Activated B cell treated with CpG ODN at 0.5 μM for 24 hours (primary cell): ENCODE measurements around the gene CHN1. TPM values are rescaled to one million over a fixed set of nuclear protein-coding genes. Genes with fewer than 3 reads are reported as not detected.

Experiments
- ATAC-seq: fragments of 200-7000 bp; cut with Tn5 transposase; one replicate; pipeline ENCODE4 v1.10.0; 2021; ENCODE audit warnings: low read depth, mild to moderate bottlenecking, moderate library complexity
- CTCF ChIA-PET: fragments of 350-600 bp; sonication (Branson Sonifier 250); formaldehyde crosslinking; loops from one replicate; lab custom pipeline; 2021; ENCODE audit warnings: antibody characterized with exemption; lab: Charles Lee
- POLR2A ChIA-PET: fragments of 350-600 bp; sonication (Branson Sonifier 250); formaldehyde crosslinking; loops from one replicate; lab custom pipeline; 2021; ENCODE audit warnings: antibody characterized with exemption; lab: Charles Lee
- DNase-seq: peaks from one replicate; pipeline ENCODE4 v3.0.0; 2022
- H3K27ac Mint-ChIP-seq: one replicate; pipeline ENCODE4 v1.8.0; 2020; ENCODE audit warnings: mixed read lengths
- H3K27me3 Mint-ChIP-seq: one replicate; pipeline ENCODE4 v1.8.0; 2021; ENCODE audit warnings: mixed read lengths
- H3K36me3 Mint-ChIP-seq: one replicate; pipeline ENCODE4 v1.8.0; 2021; ENCODE audit warnings: low read depth, mixed read lengths
- H3K4me1 Mint-ChIP-seq: one replicate; pipeline ENCODE4 v1.8.0; 2021; ENCODE audit warnings: mixed read lengths
- H3K4me3 Mint-ChIP-seq: one replicate; pipeline ENCODE4 v1.8.0; 2020; ENCODE audit warnings: mild to moderate bottlenecking, mixed read lengths
- H3K9me3 Mint-ChIP-seq: one replicate; pipeline ENCODE4 v1.8.0; 2020; ENCODE audit warnings: mixed read lengths
- CTCF ChIP-seq: fragments of 200-600 bp; IDR thresholded peaks from one replicate; pipeline ENCODE4 v1.8.0; 2022; ENCODE audit warnings: antibody characterized with exemption, mild to moderate bottlenecking
- intact Hi-C: fragments of 100-400 bp; cut with micrococcal nuclease; formaldehyde crosslinking; loops from one replicate; pipeline ENCODE4 v1.15.1; 2024
- total RNA-seq: library from RNA; stranded (reverse); gene quantifications from 2 replicates; pipeline ENCODE4 v1.2.3, GENCODE V29; 2022

CHN1 gene
- total RNA-seq, 1 donor from 2014 or later, result 0.80 TPM

GRCh38 chr2:175007510-175007909, 2.3 kb upstream of the CHN1 start:
- peaks cover 7% of the 10 kb centered on the region for H3K4me1 Mint-ChIP-seq
- peaks cover 33% of the 10 kb centered on the region for H3K27me3 Mint-ChIP-seq
- H3K4me3 Mint-ChIP-seq, result no peak overlapping the region
- no peak for ATAC-seq
- H3K27ac Mint-ChIP-seq, result no peak overlapping the region
- POLR2A ChIA-PET, result no interaction called here
- intact Hi-C loops, result no loop called here
- H3K9me3 Mint-ChIP-seq, result no peaks in the 10 kb centered on the region
- H3K36me3 Mint-ChIP-seq, result no peaks in the 10 kb centered on the region
- no peak for DNase-seq
- CTCF ChIA-PET, result no interaction called here
- no peak for TF ChIP-seq CTCF

- ChIA-PET CTCF (no interaction called here), POLR2A (no interaction called here)
- Mint-ChIP-seq H3K4me1 (peaks cover 7% of the 10 kb centered on the region), H3K36me3 (no peaks in the 10 kb centered on the region), H3K9me3 (no peaks in the 10 kb centered on the region), H3K4me3 (peak overlapping the region; percentile 80), H3K27me3 (peaks cover 40% of the 10 kb centered on the region), H3K27ac (no peak overlapping the region)
- DNase-seq (no peak), ATAC-seq (no peak)
- no peak for TF ChIP-seq CTCF
- intact Hi-C loops, result no loop called here
These were observed 1.1 kb upstream of the CHN1 start for GRCh38 chr2:175006281-175006680.

GRCh38 chr2:175005733-175006264, 618 bp upstream of the CHN1 start:
- DNase-seq, result no peak
- no peaks in the 10 kb centered on the region for H3K36me3 Mint-ChIP-seq
- TF ChIP-seq CTCF, result no peak
- no peaks in the 10 kb centered on the region for H3K9me3 Mint-ChIP-seq
- no peak for ATAC-seq
- no peak overlapping the region for H3K27ac Mint-ChIP-seq
- ChIA-PET POLR2A (no interaction called here), CTCF (no interaction called here)
- H3K4me3 Mint-ChIP-seq, result peak overlapping the region; percentile 80
- peaks cover 7% of the 10 kb centered on the region for H3K4me1 Mint-ChIP-seq
- intact Hi-C loops, result no loop called here
- H3K27me3 Mint-ChIP-seq, result peaks cover 41% of the 10 kb centered on the region

- Mint-ChIP-seq H3K36me3 (no peaks in the 10 kb centered on the region), H3K4me1 (peaks cover 7% of the 10 kb centered on the region), H3K9me3 (no peaks in the 10 kb centered on the region), H3K27ac (no peak overlapping the region), H3K4me3 (peak overlapping the region; percentile 82), H3K27me3 (peaks cover 43% of the 10 kb centered on the region)
- CTCF ChIA-PET, result no interaction called here
- intact Hi-C loops, result no loop called here
- TF ChIP-seq CTCF, result no peak
- DNase-seq (no peak), ATAC-seq (peak; percentile 16)
- POLR2A ChIA-PET, result no interaction called here
These were observed 526 bp downstream of the CHN1 start for GRCh38 chr2:175004730-175004979.

DNA sequence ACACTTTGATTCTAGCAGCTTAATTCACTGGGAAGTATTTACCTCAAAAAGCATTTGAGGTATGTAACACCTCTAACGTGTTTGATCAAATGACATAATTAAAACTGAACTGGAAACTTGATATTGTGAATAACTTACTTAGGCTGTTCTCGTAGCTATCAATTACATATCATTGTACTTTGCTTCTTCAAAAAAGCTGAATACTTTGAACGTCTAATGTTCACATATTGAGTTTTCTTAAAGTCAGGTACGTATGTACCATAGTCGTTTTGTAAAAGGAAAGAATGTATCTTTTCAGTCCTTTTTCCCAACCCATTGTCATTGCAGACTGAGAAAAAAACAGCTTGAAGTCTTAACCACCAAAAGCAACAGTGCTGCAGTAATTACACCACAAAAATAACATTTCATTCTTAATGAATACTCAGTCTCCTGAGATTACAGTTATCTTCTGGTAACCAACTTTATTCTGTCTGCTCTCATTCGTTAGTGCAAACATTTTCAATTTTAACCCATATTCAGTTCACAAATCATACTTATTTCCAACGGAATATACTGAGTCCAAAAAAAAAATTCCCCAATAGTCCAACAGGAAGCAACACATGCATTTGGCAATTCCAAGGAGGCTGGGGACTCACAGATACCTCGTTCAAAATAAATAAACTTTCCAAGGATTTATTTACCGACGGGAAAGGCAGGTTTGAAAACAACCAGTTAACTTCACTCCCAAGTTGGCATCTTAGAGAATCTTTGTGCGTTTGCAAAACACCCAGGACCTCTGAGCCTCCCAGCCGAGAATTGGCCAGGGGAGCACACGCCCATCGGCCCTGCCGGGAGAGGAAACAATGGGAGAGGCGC, 1.1 kb downstream of the CHN1 start:
- H3K36me3 Mint-ChIP-seq, result no peaks in the 10 kb centered on the region
- peak overlapping the region; percentile 82 for H3K4me3 Mint-ChIP-seq
- H3K4me1 Mint-ChIP-seq, result peaks cover 7% of the 10 kb centered on the region
- no peak for TF ChIP-seq CTCF
- intact Hi-C loops, result no loop called here
- ATAC-seq, result no peak
- ChIA-PET POLR2A (no interaction called here), CTCF (no interaction called here)
- no peaks in the 10 kb centered on the region for H3K9me3 Mint-ChIP-seq
- H3K27ac Mint-ChIP-seq, result no peak overlapping the region
- no peak for DNase-seq
- peaks cover 45% of the 10 kb centered on the region for H3K27me3 Mint-ChIP-seq
